A673 (cell line): Measurements from ENCODE around the gene PKN2.

Experiments used
- CTCF ChIP-seq: fragments of 300-800, 200-600 bp; sonication (generic); conservative IDR thresholded peaks from 2 replicates; pipeline ENCODE4 v1.5.1; 2017; ENCODE audit warnings: low read depth, mild to moderate bottlenecking, antibody characterized with exemption, low read length, moderate library complexity, mixed read lengths
- EZH2 ChIP-seq: fragments of 200-600 bp; sonication (generic); IDR thresholded peaks from 2 replicates; pipeline ENCODE4 v1.6.1; 2017; ENCODE audit warnings: borderline replicate concordance, low read depth, mild to moderate bottlenecking, mixed read lengths, antibody characterized with exemption, low read length; ENCODE audit not compliant: poor library complexity, severe bottlenecking

GRCh38 chr1:88698764-88699163, 14.7 kb downstream of the PKN2 start:
- TF ChIP-seq CTCF (no peak), EZH2 (no peak)
